Measurements from ENCODE around the gene MAFB. TPM values are rescaled to one million over a fixed set of nuclear protein-coding genes. Genes with fewer than 3 reads are reported as not detected.

MAFB gene
- 0.40 and 0.79 TPM in 2 replicates for total RNA-seq

DNA sequence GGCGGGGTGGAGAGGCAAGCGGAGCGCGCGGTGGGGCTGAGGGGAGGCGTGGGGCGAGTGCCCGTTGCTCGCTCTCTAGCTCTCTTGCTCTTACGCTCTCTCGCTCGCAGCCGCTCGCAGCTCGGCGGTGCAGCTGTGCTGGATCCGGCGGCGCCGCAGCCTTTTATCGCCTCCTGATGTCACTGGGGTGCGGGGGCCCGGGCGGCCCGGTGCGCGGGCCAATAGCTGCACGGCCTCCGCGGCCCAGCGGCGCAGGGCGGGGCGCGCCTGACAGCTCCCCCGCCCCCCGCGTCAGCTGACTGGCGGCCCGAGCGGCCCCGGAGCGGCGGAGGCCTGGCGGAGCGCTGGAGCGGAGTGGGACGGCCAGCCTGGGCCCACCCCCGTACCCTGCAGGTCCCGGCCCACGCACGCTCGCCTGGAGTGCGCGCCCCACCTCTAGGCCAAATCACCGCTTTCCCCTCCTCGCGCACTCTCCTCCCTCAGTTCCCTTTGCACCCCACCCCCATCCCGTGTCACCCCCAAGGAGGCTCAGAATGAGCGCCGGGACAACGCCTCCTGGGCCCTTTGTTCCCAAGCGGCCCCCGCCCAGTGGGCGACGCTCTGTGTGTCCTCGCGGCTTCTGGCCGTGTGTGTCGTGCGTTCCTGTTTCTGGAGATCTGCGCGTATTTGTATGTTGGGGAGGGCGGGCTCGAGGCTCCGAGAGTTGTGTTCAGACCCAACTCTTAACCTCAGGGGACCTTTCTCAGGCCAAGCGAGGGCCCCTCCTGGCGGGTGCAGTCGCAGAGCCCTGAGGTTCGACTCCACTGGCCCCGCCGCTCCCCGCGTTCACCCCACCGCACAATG lies at the start of gene MAFB:
MAFB (minus strand) TSS at position 137 of the 843 bp plus-strand sequence. CDS start 386 bp downstream, outside the sequence.

Data from mammary microvascular endothelial cell (primary cell).